Islet precursor cell (in vitro differentiated cells): ENCODE measurements around the gene ANKRD23.

Experiments used
- DNase-seq: peaks from one replicate; pipeline ENCODE4 v3.0.0-alpha.2; 2018

ANKRD23 gene

GRCh38 chr2:96835830-96836229, 8.0 kb downstream of the ANKRD23 start:
- no peak for DNase-seq

GRCh38 chr2:96832754-96833507, 10.9 kb downstream of the ANKRD23 start:
- DNase-seq: peak; percentile 95

GRCh38 chr2:96832408-96832753, 11.4 kb downstream of the ANKRD23 start:
- DNase-seq: no peak

GRCh38 chr2:96831679-96832078, 12.1 kb downstream of the ANKRD23 start:
- DNase-seq: peak; percentile 65

- DNase-seq: peak; percentile 46
Measured at GRCh38 chr2:96830044-96830562, 13.7 kb downstream of the ANKRD23 start.

GRCh38 chr2:96828874-96829273, 14.9 kb downstream of the ANKRD23 start:
- DNase-seq: no peak

GRCh38 chr2:96828436-96828835, 15.4 kb downstream of the ANKRD23 start:
- no peak for DNase-seq

- no peak for DNase-seq
Measured at GRCh38 chr2:96826546-96827278, 17.1 kb downstream of the ANKRD23 start.

- DNase-seq: no peak
Measured at GRCh38 chr2:96825057-96825456, 18.8 kb downstream of the ANKRD23 start.

- peak; percentile 49 for DNase-seq
Measured at GRCh38 chr2:96824079-96824870, 19.5 kb downstream of the ANKRD23 start.

- DNase-seq: no peak
Measured at GRCh38 chr2:96823198-96823597, 20.6 kb downstream of the ANKRD23 start.

GRCh38 chr2:96822786-96823185, 21.0 kb downstream of the ANKRD23 start:
- DNase-seq: no peak

GRCh38 chr2:96821113-96821675, 22.6 kb downstream of the ANKRD23 start:
- no peak for DNase-seq

GRCh38 chr2:96819876-96820511, 23.8 kb downstream of the ANKRD23 start:
- DNase-seq: peak; percentile 50

- peak; percentile 76 for DNase-seq
Measured at GRCh38 chr2:96819128-96819875, 24.5 kb downstream of the ANKRD23 start.

- no peak for DNase-seq
Measured at GRCh38 chr2:96817882-96818281, 25.9 kb downstream of the ANKRD23 start.

- no peak for DNase-seq
Measured at GRCh38 chr2:96816836-96817702, 26.8 kb downstream of the ANKRD23 start.

GRCh38 chr2:96816127-96816835, 27.5 kb downstream of the ANKRD23 start, which contains the start of gene CNNM3:
TSS of gene CNNM3 (plus strand) at chr2:96816268. CDS start at chr2:96816278, 10 bp downstream.
- peak; percentile 98 for DNase-seq

- no peak for DNase-seq
Measured at GRCh38 chr2:96815326-96816126, 28.3 kb downstream of the ANKRD23 start.
